ENCODE data around the gene VWC2.

DNA sequence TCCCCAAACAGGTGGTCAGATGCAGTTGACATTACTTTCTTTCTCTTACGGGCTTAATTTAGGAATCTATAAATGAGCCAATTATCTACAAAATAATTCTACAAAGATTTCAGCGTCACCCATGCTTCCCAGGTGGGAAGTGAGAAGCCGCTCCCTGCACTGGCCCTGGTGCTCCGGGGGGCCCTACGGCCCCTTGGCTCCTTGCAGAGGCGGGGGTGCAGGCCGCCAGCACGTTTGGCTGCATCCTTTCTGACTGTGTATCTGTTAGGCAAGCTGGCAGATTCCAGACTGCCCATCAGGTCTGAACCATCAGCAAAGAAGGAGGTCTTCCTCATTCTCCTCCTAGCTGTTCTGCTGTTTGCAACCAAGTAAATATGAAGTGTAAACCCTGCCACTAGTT is 16.3 kb downstream of the VWC2 start:
- TF ChIP-seq, protein P1, sequence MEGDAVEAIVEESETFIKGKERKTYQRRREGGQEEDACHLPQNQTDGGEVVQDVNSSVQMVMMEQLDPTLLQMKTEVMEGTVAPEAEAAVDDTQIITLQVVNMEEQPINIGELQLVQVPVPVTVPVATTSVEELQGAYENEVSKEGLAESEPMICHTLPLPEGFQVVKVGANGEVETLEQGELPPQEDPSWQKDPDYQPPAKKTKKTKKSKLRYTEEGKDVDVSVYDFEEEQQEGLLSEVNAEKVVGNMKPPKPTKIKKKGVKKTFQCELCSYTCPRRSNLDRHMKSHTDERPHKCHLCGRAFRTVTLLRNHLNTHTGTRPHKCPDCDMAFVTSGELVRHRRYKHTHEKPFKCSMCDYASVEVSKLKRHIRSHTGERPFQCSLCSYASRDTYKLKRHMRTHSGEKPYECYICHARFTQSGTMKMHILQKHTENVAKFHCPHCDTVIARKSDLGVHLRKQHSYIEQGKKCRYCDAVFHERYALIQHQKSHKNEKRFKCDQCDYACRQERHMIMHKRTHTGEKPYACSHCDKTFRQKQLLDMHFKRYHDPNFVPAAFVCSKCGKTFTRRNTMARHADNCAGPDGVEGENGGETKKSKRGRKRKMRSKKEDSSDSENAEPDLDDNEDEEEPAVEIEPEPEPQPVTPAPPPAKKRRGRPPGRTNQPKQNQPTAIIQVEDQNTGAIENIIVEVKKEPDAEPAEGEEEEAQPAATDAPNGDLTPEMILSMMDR (IDR thresholded peaks at IDR 0.05) = no peak
- no peak for TF ChIP-seq POLR2A (IDR thresholded peaks at IDR 0.05)
